ENCODE measurements around the gene SPHK1.
A peak's percentile ranks its signal among the peaks of the same experiment; 100 is the strongest.

SPHK1 gene

DNA sequence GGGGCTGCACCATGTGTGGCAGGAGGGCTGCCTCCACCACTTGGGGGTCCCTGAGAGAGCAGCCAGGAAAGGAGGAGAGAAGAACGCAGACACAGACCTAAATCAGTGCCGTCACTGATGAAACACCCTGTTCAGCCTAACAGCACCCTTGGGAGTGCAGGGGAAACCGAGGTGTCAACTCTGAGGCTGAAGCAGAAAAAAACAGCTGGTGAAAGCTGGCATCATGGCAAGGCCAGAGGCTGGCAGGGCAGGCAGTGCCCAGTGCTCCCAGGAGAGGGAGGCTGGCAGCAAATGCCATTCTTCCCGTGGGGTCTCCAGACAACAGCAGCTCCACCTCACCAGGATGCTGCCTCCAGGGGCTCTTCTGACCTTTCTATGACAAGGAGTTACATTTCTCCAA, 23.1 kb downstream of the SPHK1 start:
- DNase-seq (ENCODE audit: low read depth in 2 of 2): no peak

DNA sequence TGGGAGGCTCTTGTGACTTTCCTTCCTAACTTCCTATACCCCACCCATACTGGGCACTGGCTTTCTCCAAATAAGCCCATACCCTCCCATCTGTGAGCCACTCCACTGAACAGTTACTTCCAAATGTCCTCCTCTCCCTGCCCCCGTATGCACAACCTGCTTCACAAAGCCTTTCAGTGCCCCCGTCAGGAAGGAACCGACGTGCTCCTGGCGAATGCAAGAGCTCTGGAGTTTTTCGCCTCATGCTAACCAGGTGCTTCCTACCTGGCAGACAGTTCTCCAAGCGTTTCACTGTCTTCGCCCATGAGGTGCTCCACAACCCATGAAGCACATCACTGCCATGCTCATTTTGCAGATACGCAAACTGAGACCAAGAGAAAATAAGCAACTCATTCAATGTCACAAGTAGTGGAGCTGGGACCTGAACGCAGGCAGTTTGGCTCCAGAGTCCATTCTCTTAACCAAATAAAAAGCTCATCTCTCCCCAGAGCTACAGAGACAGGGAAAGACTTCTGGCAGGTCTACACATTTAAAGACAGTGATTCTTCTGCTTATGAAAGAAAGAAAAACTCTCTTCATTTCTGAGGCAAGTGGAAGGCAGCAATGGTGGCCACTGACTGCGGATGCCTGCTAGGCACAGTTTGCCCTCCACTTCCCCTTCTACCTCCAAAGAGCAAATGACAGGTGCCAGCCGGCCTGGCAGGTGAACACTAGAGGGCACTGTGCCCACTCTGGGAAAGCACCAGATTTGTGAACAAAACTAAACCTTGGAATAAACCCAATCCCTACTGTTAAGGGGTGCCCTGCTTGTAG, 23.8 kb downstream of the SPHK1 start:
- no peak for DNase-seq (ENCODE audit: low read depth in 2 of 2)

DNA sequence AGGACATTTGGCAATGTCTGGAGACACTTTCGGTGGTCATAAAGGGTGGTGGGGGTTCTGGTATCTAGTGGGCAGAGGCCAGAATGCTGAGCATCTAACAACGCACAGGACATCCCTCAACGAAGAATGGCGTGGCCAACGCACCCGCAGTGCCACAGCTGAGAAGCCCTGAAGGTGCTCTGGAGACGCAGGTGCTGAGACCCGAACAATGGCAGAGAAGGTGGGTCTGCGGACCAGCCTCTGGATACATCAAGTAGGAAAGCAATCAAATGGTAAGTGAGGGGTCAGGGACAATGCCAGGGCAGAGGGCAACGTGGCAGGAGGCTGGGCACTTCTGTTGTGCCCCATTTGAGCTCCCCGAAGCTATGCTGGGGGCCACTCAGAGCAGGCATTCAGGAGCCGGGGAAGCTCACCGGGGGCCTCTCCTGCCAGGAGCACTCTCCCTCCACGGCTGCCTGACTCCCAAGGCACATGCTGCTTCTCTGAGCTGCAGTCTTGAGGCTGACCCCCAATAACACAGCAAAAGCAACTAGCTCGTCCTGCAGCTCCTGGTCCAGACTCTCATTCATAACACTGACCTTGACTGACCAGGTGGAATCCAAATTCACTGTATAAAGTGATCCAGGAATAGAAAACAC, 26.0 kb downstream of the SPHK1 start:
- no peak for DNase-seq (ENCODE audit: low read depth in 2 of 2)

- no peak for DNase-seq (ENCODE audit: low read depth in 2 of 2)
Observed at GRCh38 chr17:76411247-76411646, 26.8 kb downstream of the SPHK1 start.

DNA sequence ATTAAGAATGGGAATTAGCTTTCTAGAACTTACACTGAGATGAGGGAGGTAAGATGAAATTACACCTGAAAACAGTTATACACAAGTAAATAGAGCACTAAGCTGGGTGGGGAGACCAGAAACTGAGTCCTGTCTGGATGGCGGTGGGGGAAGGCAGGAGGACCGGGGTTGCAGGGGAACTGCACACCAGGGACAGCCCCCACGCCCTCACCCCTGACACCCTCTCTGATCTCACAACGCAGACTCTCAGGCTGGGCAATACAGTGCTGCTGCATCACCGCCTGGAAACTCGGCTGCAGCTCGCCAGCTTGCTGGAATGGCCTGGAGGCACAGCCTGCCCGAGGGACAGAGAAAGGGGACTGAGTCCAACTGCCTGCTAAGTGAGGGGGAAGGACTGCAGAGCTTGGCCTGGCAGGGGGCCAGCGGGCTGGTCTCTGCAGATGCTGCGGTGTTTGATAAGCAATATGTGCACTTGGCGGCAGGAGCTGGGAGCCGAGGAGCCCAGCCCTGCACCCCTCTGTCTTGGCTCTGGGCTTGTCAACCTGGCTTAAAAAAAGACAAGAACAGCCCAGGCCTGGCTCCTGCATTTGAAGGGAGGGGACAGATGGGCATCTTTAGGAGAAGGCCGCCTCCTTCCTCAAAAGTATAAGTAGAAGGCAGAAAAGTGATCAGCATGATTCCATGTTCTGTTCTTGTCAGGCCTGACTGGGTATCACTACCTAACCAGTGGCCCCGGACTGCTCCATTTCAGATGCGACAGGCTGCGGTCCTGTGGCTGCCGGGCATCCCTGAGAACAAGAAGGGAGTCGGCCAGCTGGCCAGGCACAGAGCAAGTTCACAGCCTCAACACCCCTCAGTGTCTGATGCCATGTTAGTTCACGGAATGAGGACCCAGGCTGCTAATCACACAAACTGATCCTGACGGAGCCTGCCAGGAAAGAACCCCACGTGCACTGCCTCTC, 30.2 kb downstream of the SPHK1 start:
- DNase-seq (ENCODE audit: low read depth in 2 of 2): peak in 1 of 2 experiments; percentile 25

- DNase-seq (ENCODE audit: low read depth in 2 of 2): no peak
Observed at GRCh38 chr17:76415786-76416185, 31.4 kb downstream of the SPHK1 start.

- DNase-seq (ENCODE audit: low read depth in 2 of 2): no peak
Observed at GRCh38 chr17:76416457-76416856, 32.0 kb downstream of the SPHK1 start.

GRCh38 chr17:76416899-76417298, 32.5 kb downstream of the SPHK1 start:
- no peak for DNase-seq (ENCODE audit: low read depth in 2 of 2)

- DNase-seq (ENCODE audit: low read depth in 2 of 2): no peak
Observed at GRCh38 chr17:76417499-76418143, 33.2 kb downstream of the SPHK1 start.

- no peak for DNase-seq (ENCODE audit: low read depth in 2 of 2)
Observed at GRCh38 chr17:76419576-76420260, 35.3 kb downstream of the SPHK1 start.

DNA sequence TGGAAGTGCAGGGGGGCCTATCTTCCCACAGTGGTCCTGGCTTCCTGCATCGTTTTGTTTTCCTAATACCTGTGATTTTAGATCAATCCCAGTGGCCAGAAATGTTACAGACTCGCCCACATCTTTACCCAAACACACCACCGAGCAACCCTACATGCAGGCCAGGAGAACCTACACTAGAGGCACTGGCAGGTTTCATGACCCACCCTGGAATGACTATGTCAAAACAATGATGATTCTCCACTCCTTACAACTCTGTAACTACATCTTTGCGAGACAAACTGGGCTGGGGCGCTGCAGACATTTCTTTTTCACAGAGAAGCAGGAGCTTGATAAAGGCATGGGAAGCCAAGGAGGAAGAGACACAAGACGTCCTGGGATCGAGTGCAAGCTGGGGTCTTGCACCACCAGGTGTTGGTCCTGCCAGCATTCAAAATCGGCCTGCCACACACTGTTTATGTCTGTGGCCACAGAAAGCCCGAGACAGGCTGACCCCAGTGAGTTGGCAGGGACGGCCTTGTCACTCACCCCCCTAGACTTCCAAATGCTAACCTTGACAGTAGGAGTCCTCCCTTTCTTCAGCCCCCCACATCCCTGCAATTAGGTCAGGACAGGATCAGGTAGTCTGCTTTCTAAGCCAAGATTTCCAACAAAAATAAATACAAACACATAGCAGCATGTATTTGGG, 36.1 kb downstream of the SPHK1 start:
- no peak for DNase-seq (ENCODE audit: low read depth in 2 of 2)

- DNase-seq (ENCODE audit: low read depth in 2 of 2): no peak
Observed at GRCh38 chr17:76421044-76421407, 36.6 kb downstream of the SPHK1 start.

DNA sequence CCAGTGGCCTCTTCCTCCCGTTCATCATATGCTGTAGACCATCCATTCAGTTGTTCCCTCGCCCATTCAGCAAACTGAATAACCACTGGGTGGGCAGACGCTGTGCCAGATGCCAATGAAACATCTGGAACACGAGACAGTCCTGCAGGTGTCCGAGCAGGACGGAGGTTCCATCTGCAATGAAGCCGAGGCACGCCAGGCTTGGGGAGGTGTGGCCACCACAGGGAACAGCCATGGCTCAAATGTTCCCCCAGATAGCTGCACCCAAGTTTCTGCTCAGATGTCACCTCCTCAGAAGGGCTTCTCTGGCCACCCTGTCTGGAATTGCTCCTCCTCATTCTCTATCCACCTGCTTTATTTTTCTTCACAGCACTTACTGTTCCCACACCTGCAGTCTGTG, 38.0 kb downstream of the SPHK1 start:
- no peak for DNase-seq (ENCODE audit: low read depth in 2 of 2)

- no peak for DNase-seq (ENCODE audit: low read depth in 2 of 2)
Observed at GRCh38 chr17:76422860-76423259, 38.5 kb downstream of the SPHK1 start.

GRCh38 chr17:76426853-76427252, 42.4 kb downstream of the SPHK1 start:
- DNase-seq (ENCODE audit: low read depth in 2 of 2): no peak

DNA sequence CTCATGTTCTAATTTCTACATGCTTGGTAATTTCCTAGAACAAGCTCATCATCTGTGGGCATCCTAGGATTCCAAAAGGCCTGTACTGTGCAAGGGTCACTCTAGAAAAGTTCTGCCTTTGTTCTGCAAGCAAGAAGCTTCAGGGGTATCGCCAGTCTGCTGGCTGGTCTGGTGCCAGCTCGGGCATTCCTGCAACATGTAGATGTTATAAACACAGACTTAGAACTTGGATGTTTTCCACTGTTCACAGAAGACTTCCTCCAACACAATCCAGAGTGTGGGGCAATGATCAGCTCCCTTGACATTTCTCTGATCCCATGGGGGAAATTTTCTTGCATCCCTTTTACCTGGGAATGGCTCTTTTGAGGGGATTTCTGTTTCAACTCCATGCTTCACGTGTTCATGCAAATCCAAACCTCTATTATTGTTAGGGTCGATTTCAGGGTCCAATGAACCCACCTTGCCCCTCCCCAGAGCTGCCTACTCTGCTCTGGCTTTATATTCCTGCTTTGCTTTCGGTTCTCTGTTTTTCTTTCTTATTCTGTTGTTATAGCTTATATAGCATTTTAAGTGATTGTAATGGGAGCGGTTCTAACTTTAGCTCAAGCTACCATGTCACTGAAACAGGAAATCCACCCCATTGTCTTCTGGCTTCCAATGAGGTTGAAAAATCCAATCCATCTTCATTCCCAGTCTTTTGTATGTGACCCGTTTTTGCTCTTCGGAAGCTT, 43.3 kb downstream of the SPHK1 start:
- no peak for DNase-seq (ENCODE audit: low read depth in 2 of 2)

DNA sequence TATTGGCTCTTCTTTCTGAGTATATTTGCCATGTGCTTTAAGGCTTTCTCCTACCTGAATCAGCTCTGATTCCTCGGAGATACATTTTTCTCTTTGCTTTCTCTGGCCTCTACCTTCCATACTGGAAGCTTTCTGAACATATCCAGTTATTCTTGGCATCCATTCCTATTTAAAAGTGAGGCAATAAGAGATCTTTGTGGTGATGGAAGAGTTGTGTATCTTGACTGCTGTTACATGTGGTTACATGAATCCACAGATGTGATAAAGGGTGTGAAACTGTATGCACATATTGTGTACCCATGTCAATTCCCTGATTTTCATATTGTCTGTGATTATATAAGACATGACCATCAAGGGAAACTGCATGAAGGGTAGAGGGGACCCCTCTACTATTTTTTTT, 44.1 kb downstream of the SPHK1 start:
- DNase-seq (ENCODE audit: low read depth in 2 of 2): no peak

DNA sequence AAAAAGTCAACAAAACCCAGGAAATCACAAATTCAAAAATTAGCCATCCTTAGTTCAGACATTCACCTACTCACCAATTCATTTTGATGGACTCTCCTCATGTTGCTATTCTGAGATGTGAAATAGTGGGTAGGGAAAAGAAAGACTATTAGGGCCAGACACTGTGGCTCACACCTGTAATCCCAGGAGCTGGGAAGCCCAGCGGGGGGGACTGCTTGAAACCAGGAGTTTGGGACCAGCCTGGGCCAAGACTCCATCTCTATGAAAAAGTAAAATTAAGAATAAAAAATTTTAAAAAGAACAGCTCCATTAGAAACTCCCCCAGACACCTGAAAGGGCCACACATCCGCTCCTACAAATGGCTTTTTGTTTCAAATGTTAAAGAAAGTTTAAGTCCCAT, 47.1 kb downstream of the SPHK1 start:
- DNase-seq (ENCODE audit: low read depth in 2 of 2): no peak

DNA sequence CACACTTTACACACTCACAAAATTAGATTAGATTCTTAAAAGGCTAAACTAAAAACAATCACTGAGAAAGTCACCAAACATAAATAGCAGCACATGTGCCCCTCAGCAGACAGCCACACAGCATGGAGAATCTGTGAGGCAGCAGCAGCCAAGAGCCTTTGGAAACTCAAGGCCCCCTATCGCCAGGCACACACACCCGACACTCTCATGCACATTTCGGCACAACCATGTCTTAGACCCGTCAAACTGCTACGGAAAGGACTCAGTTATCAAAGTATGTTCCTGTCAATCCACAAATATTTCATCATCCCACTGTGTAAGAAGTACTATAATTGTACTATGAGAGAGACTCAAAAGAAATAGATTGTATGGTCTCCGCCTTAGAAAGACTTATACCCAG, 47.6 kb downstream of the SPHK1 start:
- DNase-seq (ENCODE audit: low read depth in 2 of 2): no peak

DNA sequence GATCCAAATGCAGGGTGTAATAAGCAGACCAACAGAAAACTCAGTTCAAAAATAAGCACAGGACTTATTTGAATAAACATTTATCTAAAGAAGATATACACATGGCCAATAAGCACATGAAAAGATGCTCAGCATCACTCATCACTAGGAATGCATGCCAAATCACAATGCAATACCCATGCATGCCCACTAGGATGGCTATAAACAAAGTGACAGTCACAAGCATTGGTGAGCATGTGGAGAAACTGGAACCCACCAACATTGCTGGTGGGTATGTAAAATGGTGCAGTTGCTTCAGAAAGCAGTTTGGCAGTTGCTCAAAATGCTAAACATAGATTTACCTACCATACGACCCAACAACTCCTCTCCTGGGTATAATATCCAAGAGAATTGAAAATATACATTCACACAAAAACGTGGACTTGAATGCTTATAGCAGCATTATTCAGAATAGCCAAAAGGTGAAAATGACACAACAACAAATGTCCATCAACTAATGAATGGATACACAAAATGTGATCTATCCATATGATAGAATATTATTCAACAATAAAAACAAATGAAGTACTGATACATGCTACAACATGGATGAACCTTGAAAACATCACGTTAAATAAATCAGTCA, 48.4 kb downstream of the SPHK1 start:
- no peak for DNase-seq (ENCODE audit: low read depth in 2 of 2)

Data from fibroblast of skin of left quadriceps (primary cell).